Measurements from ENCODE around the gene BIRC7. TPM values are rescaled to one million over a fixed set of nuclear protein-coding genes. Genes with fewer than 3 reads are reported as not detected.

The BIRC7 gene
- total RNA-seq, 1 experiment from 2014 or later = 0.96 TPM

GRCh38 chr20:63224412-63225081, 11.2 kb upstream of the BIRC7 start:
- Histone ChIP-seq H3K9ac (ENCODE audit: low read length) (no peak overlapping the region), H3K4me2 (ENCODE audit: low read length) (peak overlapping the region; percentile 59)

More at GRCh38 chr20:63224412-63225081, 11.2 kb upstream of the BIRC7 start:
- ATAC-seq = peak; percentile 70
- no peaks in the 10 kb centered on the region for H3K27me3 ChIP-seq (ENCODE audit: insufficient read depth, low read length)
- ChIA-PET POLR2A (interaction anchor here (1.5 to 2.0 kb wide), 4 partner anchors 8 to 29 kb away, joined by 3 to 11 read pairs (median 7); no protein-coding TSS in a partner anchor), RAD21 (ENCODE audit: low non-redundant PET in 1 of 2, low total read pairs in 2 of 2, uncharacterized antibody in 2 of 2, unreplicated experiment in 2 of 2) (interaction anchor here (1.1 to 1.5 kb wide), 3 partner anchors 8 to 10 kb away, joined by 3 to 5 read pairs (median 3); no protein-coding TSS in a partner anchor), CTCF (interaction anchor here (0.6 to 4.3 kb wide), 18 partner anchors 10 to 166 kb away, joined by 3 to 107 read pairs (median 9); partner anchors contain the start of genes ARFGAP1 and BIRC7)
- no peaks in the 10 kb centered on the region for H4K20me1 ChIP-seq (ENCODE audit: insufficient read depth)
- H2AFZ ChIP-seq (ENCODE audit: low read depth, low read length, poor library complexity, severe bottlenecking) = no peak overlapping the region
- no peaks in the 10 kb centered on the region for H3K79me2 ChIP-seq (ENCODE audit: insufficient read depth, low read length)
- BruUV-seq (replicated peaks) = no TSS peak
- no peaks in the 10 kb centered on the region for H3K9me3 ChIP-seq (ENCODE audit: control insufficient read depth in 1 of 2, insufficient read depth in 1 of 2, low read depth in 1 of 2, low read length in 2 of 2)
- intact Hi-C loops (cut with micrococcal nuclease) = no loop called here
- no peak for DNase-seq (ENCODE audit: low read depth, low spot score)
- H3K9me2 ChIP-seq (ENCODE audit: insufficient read depth) = no peaks in the 10 kb centered on the region
- H3K36me3 ChIP-seq (ENCODE audit: control insufficient read depth in 1 of 2, insufficient read depth in 2 of 2, low read length in 2 of 2) = no peaks in the 10 kb centered on the region
- H3K27ac ChIP-seq (ENCODE audit: low read depth, low read length) = no peak overlapping the region; the same call in 1 of the 2 replicates
- no peak overlapping the region for H3K4me3 ChIP-seq (replicated peaks in 1 of 2; ENCODE audit: low read depth in 1 of 2, low read length in 2 of 2)
- peaks cover 15 to 32% of the 10 kb centered on the region in 2 experiments for H3K4me1 ChIP-seq (ENCODE audit: control insufficient read depth in 1 of 2, insufficient read depth in 2 of 2, low read length in 2 of 2)
- TF ChIP-seq ZBTB33 (IDR thresholded peaks at IDR 0.05; ENCODE audit: extremely low read depth, insufficient replicate concordance, low read length) = no peak
- TF ChIP-seq ZNF274 (IDR thresholded peaks at IDR 0.05; ENCODE audit: low read depth, low read length) = no peak
- no peak for TF ChIP-seq RAD21 (IDR thresholded peaks at IDR 0.05; ENCODE audit: low read depth)
- peak; percentile 27 to 43 (median 27); a peak in 4 of 6 replicates for TF ChIP-seq CTCF (IDR thresholded peaks at IDR 0.05 in 2 of 3, conservative IDR thresholded peaks at IDR 0.05 in 1 of 3; ENCODE audit: borderline replicate concordance in 1 of 3, insufficient read depth in 1 of 3, low read depth in 2 of 3, low read length in 2 of 3)
- TF ChIP-seq ZFX (IDR thresholded peaks at IDR 0.05) = 0 out of 2 replicates have a peak, but pooled peaks have one; percentile 10
